Stimulated activated naive CD8-positive, alpha-beta T cell treated with anti-CD3 and anti-CD28 coated beads, Interleukin-15, Interleukin-2, amounts not matched to agents 100 ng/mL and 50 ng/mL, for 24 hours (primary cell): ENCODE results near the gene PDYN.

Experiments
- H3K27ac Mint-ChIP-seq: one replicate; pipeline ENCODE4 v1.8.0; 2021; ENCODE audit warnings: mild to moderate bottlenecking, mixed read lengths
- H3K27me3 Mint-ChIP-seq: one replicate; pipeline ENCODE4 v1.8.0; 2021; ENCODE audit warnings: mixed read lengths
- H3K36me3 Mint-ChIP-seq: one replicate; pipeline ENCODE4 v1.8.0; 2021; ENCODE audit warnings: low read depth, mixed read lengths
- H3K4me1 Mint-ChIP-seq: one replicate; pipeline ENCODE4 v1.8.0; 2021; ENCODE audit warnings: low read depth, mixed read lengths
- H3K4me3 Mint-ChIP-seq: one replicate; pipeline ENCODE4 v1.8.0; 2021; ENCODE audit warnings: mild to moderate bottlenecking, mixed read lengths
- H3K9me3 Mint-ChIP-seq: one replicate; pipeline ENCODE4 v1.8.0; 2021; ENCODE audit warnings: mixed read lengths

The PDYN gene

GRCh38 chr20:1938464-1939269 is 55.2 kb downstream of the PDYN start:
- Mint-ChIP-seq H3K27ac (no peak overlapping the region), H3K4me1 (no peaks in the 10 kb centered on the region), H3K27me3 (peaks cover 16% of the 10 kb centered on the region), H3K36me3 (no peaks in the 10 kb centered on the region), H3K4me3 (no peak overlapping the region), H3K9me3 (no peaks in the 10 kb centered on the region)

GRCh38 chr20:1937316-1937976 is 56.4 kb downstream of the PDYN start:
- no peaks in the 10 kb centered on the region for H3K9me3 Mint-ChIP-seq
- H3K27me3 Mint-ChIP-seq: peaks cover 11% of the 10 kb centered on the region
- H3K4me3 Mint-ChIP-seq: no peak overlapping the region
- no peaks in the 10 kb centered on the region for H3K36me3 Mint-ChIP-seq
- no peak overlapping the region for H3K27ac Mint-ChIP-seq
- no peaks in the 10 kb centered on the region for H3K4me1 Mint-ChIP-seq

- Mint-ChIP-seq H3K4me1 (no peaks in the 10 kb centered on the region), H3K4me3 (no peak overlapping the region), H3K36me3 (no peaks in the 10 kb centered on the region), H3K27ac (no peak overlapping the region), H3K9me3 (no peaks in the 10 kb centered on the region), H3K27me3 (peaks cover 19% of the 10 kb centered on the region)
These were observed 58.0 kb downstream of the PDYN start for GRCh38 chr20:1935696-1936366.

- H3K27ac Mint-ChIP-seq: no peak overlapping the region
- H3K27me3 Mint-ChIP-seq: peaks cover 20% of the 10 kb centered on the region
- no peaks in the 10 kb centered on the region for H3K36me3 Mint-ChIP-seq
- H3K4me3 Mint-ChIP-seq: no peak overlapping the region
- no peaks in the 10 kb centered on the region for H3K9me3 Mint-ChIP-seq
- no peaks in the 10 kb centered on the region for H3K4me1 Mint-ChIP-seq
These were observed 58.9 kb downstream of the PDYN start for GRCh38 chr20:1934721-1935573.

GRCh38 chr20:1934156-1934555 is 59.7 kb downstream of the PDYN start:
- no peaks in the 10 kb centered on the region for H3K36me3 Mint-ChIP-seq
- H3K27ac Mint-ChIP-seq: no peak overlapping the region
- H3K9me3 Mint-ChIP-seq: no peaks in the 10 kb centered on the region
- H3K4me3 Mint-ChIP-seq: no peak overlapping the region
- no peaks in the 10 kb centered on the region for H3K4me1 Mint-ChIP-seq
- peaks cover 21% of the 10 kb centered on the region for H3K27me3 Mint-ChIP-seq

GRCh38 chr20:1933465-1933870 is 60.4 kb downstream of the PDYN start:
- H3K4me1 Mint-ChIP-seq: no peaks in the 10 kb centered on the region
- H3K9me3 Mint-ChIP-seq: no peaks in the 10 kb centered on the region
- no peak overlapping the region for H3K27ac Mint-ChIP-seq
- peaks cover 24% of the 10 kb centered on the region for H3K27me3 Mint-ChIP-seq
- H3K4me3 Mint-ChIP-seq: no peak overlapping the region
- no peaks in the 10 kb centered on the region for H3K36me3 Mint-ChIP-seq

GRCh38 chr20:1932971-1933370 is 60.9 kb downstream of the PDYN start:
- H3K27me3 Mint-ChIP-seq: peaks cover 24% of the 10 kb centered on the region
- no peak overlapping the region for H3K4me3 Mint-ChIP-seq
- H3K27ac Mint-ChIP-seq: no peak overlapping the region
- H3K4me1 Mint-ChIP-seq: no peaks in the 10 kb centered on the region
- no peaks in the 10 kb centered on the region for H3K36me3 Mint-ChIP-seq
- no peaks in the 10 kb centered on the region for H3K9me3 Mint-ChIP-seq

GRCh38 chr20:1931830-1932229 is 62.0 kb downstream of the PDYN start:
- H3K27ac Mint-ChIP-seq: no peak overlapping the region
- H3K4me3 Mint-ChIP-seq: no peak overlapping the region
- H3K4me1 Mint-ChIP-seq: no peaks in the 10 kb centered on the region

GRCh38 chr20:1930165-1930564 is 63.7 kb downstream of the PDYN start:
- no peaks in the 10 kb centered on the region for H3K36me3 Mint-ChIP-seq
- no peak overlapping the region for H3K4me3 Mint-ChIP-seq
- no peaks in the 10 kb centered on the region for H3K4me1 Mint-ChIP-seq
- no peaks in the 10 kb centered on the region for H3K9me3 Mint-ChIP-seq
- peaks cover 24% of the 10 kb centered on the region for H3K27me3 Mint-ChIP-seq
- H3K27ac Mint-ChIP-seq: no peak overlapping the region

More at GRCh38 chr20:1931830-1932229, 62.0 kb downstream of the PDYN start:
- peaks cover 24% of the 10 kb centered on the region for H3K27me3 Mint-ChIP-seq
- H3K9me3 Mint-ChIP-seq: no peaks in the 10 kb centered on the region
- H3K36me3 Mint-ChIP-seq: no peaks in the 10 kb centered on the region

GRCh38 chr20:1929460-1929859 is 64.4 kb downstream of the PDYN start:
- Mint-ChIP-seq H3K9me3 (no peaks in the 10 kb centered on the region), H3K36me3 (no peaks in the 10 kb centered on the region), H3K4me3 (no peak overlapping the region), H3K4me1 (no peaks in the 10 kb centered on the region), H3K27me3 (peaks cover 24% of the 10 kb centered on the region), H3K27ac (no peak overlapping the region)

GRCh38 chr20:1928782-1929181 is 65.1 kb downstream of the PDYN start:
- no peak overlapping the region for H3K4me3 Mint-ChIP-seq
- H3K9me3 Mint-ChIP-seq: no peaks in the 10 kb centered on the region
- no peaks in the 10 kb centered on the region for H3K4me1 Mint-ChIP-seq
- no peaks in the 10 kb centered on the region for H3K36me3 Mint-ChIP-seq
- H3K27ac Mint-ChIP-seq: no peak overlapping the region
- peaks cover 24% of the 10 kb centered on the region for H3K27me3 Mint-ChIP-seq
